Kidney (tissue), 14 donors: Measurements from ENCODE around the gene CYS1. TPM values are rescaled to one million over a fixed set of nuclear protein-coding genes. Genes with fewer than 3 reads are reported as not detected.

Experiments
- DNase-seq, 5 donors: peaks; one replicate each; pipeline ENCODE4 v3.0.0-alpha.2; 2013 to 2020
- FAIRE-seq: peaks from 2 replicates; lab custom pipeline; 2012; peaks lifted over from hg19 to GRCh38; lab: Jason Lieb, UNC
- H3K27ac ChIP-seq, 2 donors: one replicate each; pipeline ENCODE4 v1.7.0; 2013; ENCODE audit warnings: low read depth in 2 of 2, low read length in 2 of 2, inconsistent platforms in 1 of 2
- H3K27me3 ChIP-seq: one replicate; pipeline ENCODE4 v1.7.1; 2013; ENCODE audit warnings: low read length, inconsistent platforms; ENCODE audit not compliant: control insufficient read depth, insufficient read depth
- H3K36me3 ChIP-seq, 3 donors: one replicate each; pipeline versions ENCODE4 v1.7.0 to v1.7.1; 2013; ENCODE audit warnings: low read length in 3 of 3, control low read depth in 1 of 3, inconsistent platforms in 1 of 3; ENCODE audit not compliant: insufficient read depth in 3 of 3, control insufficient read depth in 2 of 3
- H3K4me1 ChIP-seq, 3 donors: one replicate each; pipeline versions ENCODE4 v1.7.0 to v1.7.1; 2013; ENCODE audit warnings: low read length in 3 of 3, inconsistent platforms in 1 of 3, low read depth in 1 of 3; ENCODE audit not compliant: control insufficient read depth in 2 of 3, insufficient read depth in 2 of 3
- H3K4me3 ChIP-seq, 3 donors: one replicate each; pipeline versions ENCODE4 v1.7.0 to v1.8.1; 2013; ENCODE audit warnings: low read length in 3 of 3, control low read depth in 1 of 3, inconsistent platforms in 1 of 3
- H3K9ac ChIP-seq, 3 donors: one replicate each; pipeline versions ENCODE4 v1.7.0 to v1.7.1; 2013; ENCODE audit warnings: low read length in 3 of 3, control low read depth in 1 of 3, inconsistent platforms in 1 of 3
- H3K9me3 ChIP-seq, 3 donors: one replicate each; pipeline versions ENCODE4 v1.7.0 to v1.7.1; 2013; ENCODE audit warnings: low read length in 3 of 3, control low read depth in 1 of 3, inconsistent platforms in 1 of 3; ENCODE audit not compliant: control insufficient read depth in 2 of 3, insufficient read depth in 1 of 3
- intact Hi-C: fragments of 100-400 bp; cut with DNase I; formaldehyde crosslinking; loops from one replicate; pipeline ENCODE4 v1.11.1; 2022
- polyA plus RNA-seq: library from polyadenylated mRNA; stranded (reverse); fragments of 350-450 nt; fragmentation: Illumina TruSeq; extraction: RNeasy Lipid Tissue Mini Kit (QIAGEN cat#74804); gene quantifications from one replicate; pipeline ENCODE4 v1.2.3, GENCODE V29; 2014; ENCODE audit warnings: low read depth, low replicate concordance; ENCODE audit not compliant: insufficient read depth
- total RNA-seq: library from RNA; stranded (reverse); fragmentation: NEBNext Ultra II Directional; extraction: Animal tissue kit (Norgen Biotek cat#: 25700); gene quantifications from one replicate; pipeline ENCODE4 v1.2.1, GENCODE V29; 2021
- TF ChIP-seq, protein P1 (sequence below): IDR thresholded peaks from 3 replicates; pipeline ENCODE4 v1.5.1; 2012; ENCODE audit warnings: mild to moderate bottlenecking, moderate library complexity, borderline replicate concordance; ENCODE audit not compliant: insufficient read depth; ENCODE audit errors: extremely low read depth
- donor health status: control.
- donor health status: control.
- donor health status: control.
- donor health status: control.
- donor health status: control.
- donor health status: DM: yes; HTN: yes; CAD: no.
- donor health status: Normal renal cell carcinoma (clear cell type).

CYS1 gene
- total and polyA plus RNA-seq, 2 donors from 2014 or later = 245 to 276 TPM

DNA sequence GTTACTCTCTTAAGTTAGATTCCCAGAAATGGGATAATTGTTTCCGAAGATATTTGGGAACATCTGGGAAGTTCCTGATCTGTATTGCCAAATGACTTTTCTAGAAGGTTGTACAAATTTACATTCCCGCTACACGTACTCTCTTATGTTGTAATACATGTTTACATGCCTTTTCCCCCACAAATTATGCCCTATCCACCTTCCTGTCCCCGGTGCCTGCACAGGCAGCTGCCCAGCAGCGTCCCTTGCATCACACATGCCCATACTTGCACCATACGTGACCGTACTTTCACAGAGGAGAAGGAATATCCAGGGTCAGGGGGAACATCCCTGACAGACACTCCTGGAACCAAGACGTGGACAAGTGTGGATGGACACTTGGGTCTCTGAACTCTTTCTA, 61.0 kb downstream of the CYS1 start:
- intact Hi-C loops = no loop called here
- no peak for FAIRE-seq
- TF ChIP-seq, protein P1, sequence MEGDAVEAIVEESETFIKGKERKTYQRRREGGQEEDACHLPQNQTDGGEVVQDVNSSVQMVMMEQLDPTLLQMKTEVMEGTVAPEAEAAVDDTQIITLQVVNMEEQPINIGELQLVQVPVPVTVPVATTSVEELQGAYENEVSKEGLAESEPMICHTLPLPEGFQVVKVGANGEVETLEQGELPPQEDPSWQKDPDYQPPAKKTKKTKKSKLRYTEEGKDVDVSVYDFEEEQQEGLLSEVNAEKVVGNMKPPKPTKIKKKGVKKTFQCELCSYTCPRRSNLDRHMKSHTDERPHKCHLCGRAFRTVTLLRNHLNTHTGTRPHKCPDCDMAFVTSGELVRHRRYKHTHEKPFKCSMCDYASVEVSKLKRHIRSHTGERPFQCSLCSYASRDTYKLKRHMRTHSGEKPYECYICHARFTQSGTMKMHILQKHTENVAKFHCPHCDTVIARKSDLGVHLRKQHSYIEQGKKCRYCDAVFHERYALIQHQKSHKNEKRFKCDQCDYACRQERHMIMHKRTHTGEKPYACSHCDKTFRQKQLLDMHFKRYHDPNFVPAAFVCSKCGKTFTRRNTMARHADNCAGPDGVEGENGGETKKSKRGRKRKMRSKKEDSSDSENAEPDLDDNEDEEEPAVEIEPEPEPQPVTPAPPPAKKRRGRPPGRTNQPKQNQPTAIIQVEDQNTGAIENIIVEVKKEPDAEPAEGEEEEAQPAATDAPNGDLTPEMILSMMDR = no peak
- H3K27ac ChIP-seq = no peak overlapping the region
- peaks cover 0 to 4% (median 0%) of the 10 kb centered on the region in 3 donors for H3K9me3 ChIP-seq
- H3K27me3 ChIP-seq = no peaks in the 10 kb centered on the region
- H3K36me3 ChIP-seq = no peaks in the 10 kb centered on the region
- H3K4me1 ChIP-seq = peaks cover 0 to 6% (median 2%) of the 10 kb centered on the region in 3 donors
- H3K4me3 ChIP-seq = no peak overlapping the region
- DNase-seq = peak in 1 of 5 donors; percentile 50
- no peak overlapping the region for H3K9ac ChIP-seq

DNA sequence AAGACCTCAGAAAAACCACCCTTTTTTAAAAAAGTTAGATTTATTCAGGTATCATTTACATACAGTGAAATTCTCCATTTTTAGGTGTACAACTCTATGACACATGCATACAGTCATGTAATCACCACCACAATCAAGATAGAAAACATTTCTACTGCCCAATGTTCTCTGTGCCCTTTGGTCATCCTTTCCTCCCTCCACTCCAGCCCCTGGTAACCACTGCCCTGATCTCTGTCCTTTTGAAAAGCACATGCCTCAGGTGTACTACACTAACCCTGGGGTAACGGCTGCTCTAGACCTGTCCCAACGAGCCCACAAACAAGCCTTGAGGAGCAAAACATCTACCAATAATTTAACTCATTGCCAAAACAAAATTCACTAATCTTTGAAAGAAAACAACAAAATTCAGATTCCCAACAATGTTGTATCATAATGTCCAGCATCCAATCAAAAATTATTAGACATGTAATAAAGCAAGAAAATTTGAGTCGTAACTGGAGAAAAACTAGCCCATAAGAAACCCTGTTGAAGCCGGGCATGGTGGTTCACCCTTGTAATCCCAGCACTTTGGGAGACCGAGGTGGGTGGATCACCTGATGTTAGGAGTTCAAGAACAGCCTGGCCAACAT, 62.8 kb downstream of the CYS1 start:
- Histone ChIP-seq H3K36me3 (no peaks in the 10 kb centered on the region), H3K27me3 (no peaks in the 10 kb centered on the region), H3K9me3 (peaks cover 0 to 4% (median 0%) of the 10 kb centered on the region in 3 donors), H3K9ac (no peak overlapping the region), H3K27ac (no peak overlapping the region), H3K4me3 (no peak overlapping the region), H3K4me1 (peaks cover 0 to 6% (median 2%) of the 10 kb centered on the region in 3 donors)
- TF ChIP-seq, protein P1 = no peak
- DNase-seq (no peak), FAIRE-seq (no peak)
- intact Hi-C loops = no loop called here

DNA sequence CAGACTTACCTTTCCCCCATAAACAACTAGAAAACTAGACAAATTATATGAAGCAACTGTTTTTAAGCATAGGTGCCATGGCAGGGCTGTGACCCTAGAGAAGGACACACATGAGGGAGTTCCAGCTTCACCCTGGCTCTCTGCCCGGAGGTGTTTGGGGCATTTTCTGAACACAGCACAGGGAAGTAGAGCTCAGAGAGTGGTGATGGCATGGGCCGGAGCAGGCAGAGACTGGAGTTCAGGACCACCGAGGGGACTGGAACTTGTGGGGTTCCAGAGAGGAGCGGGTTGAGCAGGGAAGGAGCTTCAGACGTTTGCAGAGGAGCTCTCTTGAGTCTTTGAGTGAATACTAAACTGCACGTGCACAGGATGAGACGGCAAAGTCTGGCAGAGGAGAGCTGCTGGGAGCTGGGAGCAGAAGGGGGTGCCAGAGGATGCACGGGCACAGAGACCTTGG, 63.4 kb downstream of the CYS1 start:
- intact Hi-C loops = no loop called here
- Histone ChIP-seq H3K9ac (no peak overlapping the region), H3K27ac (no peak overlapping the region), H3K4me1 (peaks cover 0 to 6% (median 2%) of the 10 kb centered on the region in 3 donors), H3K9me3 (peaks cover 0 to 4% (median 0%) of the 10 kb centered on the region in 3 donors), H3K27me3 (no peaks in the 10 kb centered on the region), H3K36me3 (no peaks in the 10 kb centered on the region), H3K4me3 (no peak overlapping the region)
- TF ChIP-seq, protein P1 = no peak
- FAIRE-seq = no peak
- DNase-seq = peak in 1 of 5 donors; percentile 38
